Peyer's patch (tissue), 4 donors: ENCODE measurements around the gene UBE4B. TPM values are rescaled to one million over a fixed set of nuclear protein-coding genes. Genes with fewer than 3 reads are reported as not detected.
"Not testable (repeated sequence)": the region's sequence is repeated elsewhere in the genome, so short reads cannot be mapped to it uniquely, and the experiment has no call there.

Source experiments
- DNase-seq, 3 donors: peaks; one replicate each; pipeline ENCODE4 v3.0.0-alpha.2; 2017 to 2019
- H3K27ac ChIP-seq, 4 donors: fragments of 200-600 bp; sonication (generic); one replicate each; pipeline ENCODE4 v1.5.1; 2016 to 2019
- H3K27me3 ChIP-seq, 2 donors: fragments of 200-600 bp; sonication (generic); one replicate each; pipeline ENCODE4 v1.5.1; 2019
- H3K36me3 ChIP-seq, 3 donors: fragments of 200-600 bp; sonication (generic); one replicate each; pipeline ENCODE4 v1.5.1; 2016 to 2019
- H3K4me1 ChIP-seq, 4 donors: fragments of 200-600 bp; sonication (generic); one replicate each; pipeline ENCODE4 v1.5.1; 2016 to 2019
- H3K4me3 ChIP-seq, 4 donors: fragments of 200-600 bp; sonication (generic); 1 replicate in 3 of 4; 2 replicates in 1 of 4; pipeline ENCODE4 v1.5.1; 2016 to 2019; ENCODE audit warnings: mild to moderate bottlenecking in 1 of 4
- H3K9me3 ChIP-seq, 4 donors: fragments of 200-600 bp; sonication (generic); one replicate each; pipeline ENCODE4 v1.5.1; 2016 to 2019; ENCODE audit warnings: mild to moderate bottlenecking in 1 of 4
- POLR2A ChIP-seq, 2 donors: fragments of 450-650 bp; IDR thresholded peaks; one replicate each; pipeline ENCODE4 v1.5.1; 2017; ENCODE audit warnings: antibody characterized with exemption in 2 of 2, mild to moderate bottlenecking in 2 of 2, moderate library complexity in 2 of 2
- total RNA-seq, 4 donors: library from RNA; depleted of rRNA; stranded (reverse); fragments of >200 nt; gene quantifications; one replicate each; pipeline ENCODE4 v1.1.0, GENCODE V29; 2016
- TF ChIP-seq, protein P1 (sequence below), 6 experiments: fragments of 450-650 bp in 4 of 6; fragments of 200-600 bp in 2 of 6; sonication (generic) in 1 of 6; IDR thresholded peaks; one replicate each; pipeline ENCODE4 v1.5.1; 2017 to 2019; ENCODE audit warnings: antibody characterized with exemption in 6 of 6, mild to moderate bottlenecking in 3 of 6, moderate library complexity in 1 of 6

The UBE4B gene
- total RNA-seq, 4 donors from 2014 or later: 40.3 to 102 (median 67.8) TPM

GRCh38 chr1:9992910-9993309, 39.8 kb upstream of the UBE4B start:
- H3K4me3 ChIP-seq: no peak overlapping the region
- no peak for DNase-seq
- TF ChIP-seq, protein P1, sequence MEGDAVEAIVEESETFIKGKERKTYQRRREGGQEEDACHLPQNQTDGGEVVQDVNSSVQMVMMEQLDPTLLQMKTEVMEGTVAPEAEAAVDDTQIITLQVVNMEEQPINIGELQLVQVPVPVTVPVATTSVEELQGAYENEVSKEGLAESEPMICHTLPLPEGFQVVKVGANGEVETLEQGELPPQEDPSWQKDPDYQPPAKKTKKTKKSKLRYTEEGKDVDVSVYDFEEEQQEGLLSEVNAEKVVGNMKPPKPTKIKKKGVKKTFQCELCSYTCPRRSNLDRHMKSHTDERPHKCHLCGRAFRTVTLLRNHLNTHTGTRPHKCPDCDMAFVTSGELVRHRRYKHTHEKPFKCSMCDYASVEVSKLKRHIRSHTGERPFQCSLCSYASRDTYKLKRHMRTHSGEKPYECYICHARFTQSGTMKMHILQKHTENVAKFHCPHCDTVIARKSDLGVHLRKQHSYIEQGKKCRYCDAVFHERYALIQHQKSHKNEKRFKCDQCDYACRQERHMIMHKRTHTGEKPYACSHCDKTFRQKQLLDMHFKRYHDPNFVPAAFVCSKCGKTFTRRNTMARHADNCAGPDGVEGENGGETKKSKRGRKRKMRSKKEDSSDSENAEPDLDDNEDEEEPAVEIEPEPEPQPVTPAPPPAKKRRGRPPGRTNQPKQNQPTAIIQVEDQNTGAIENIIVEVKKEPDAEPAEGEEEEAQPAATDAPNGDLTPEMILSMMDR (IDR thresholded peaks at IDR 0.05): no peak
- no peak for TF ChIP-seq POLR2A (IDR thresholded peaks at IDR 0.05)

DNA sequence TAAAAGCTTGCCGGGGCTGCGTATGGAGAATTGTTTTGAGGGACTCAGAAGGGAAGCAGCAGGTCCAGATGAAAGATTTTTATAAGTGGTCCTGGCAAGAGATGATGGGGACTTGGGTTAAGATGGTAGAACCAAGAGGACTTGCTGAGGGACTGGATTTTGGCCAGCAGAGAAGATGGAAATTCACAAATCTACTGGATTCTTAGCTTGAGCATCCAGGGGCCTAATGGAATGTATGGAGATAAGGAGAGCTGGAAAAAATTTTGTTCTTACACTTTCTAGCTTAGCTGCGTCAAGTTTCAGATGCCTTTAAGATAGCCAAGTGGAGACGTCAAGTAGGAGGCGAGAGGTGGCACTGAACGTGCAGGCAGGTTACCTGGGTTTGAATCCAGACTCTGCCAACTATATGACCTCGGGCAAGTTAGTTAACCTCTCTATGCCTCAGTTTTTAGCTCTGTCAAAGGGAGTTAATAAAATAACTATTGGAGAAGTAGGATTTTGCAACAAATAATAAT, 39.1 kb upstream of the UBE4B start:
- H3K4me3 ChIP-seq: no peak overlapping the region
- DNase-seq: no peak
- H3K27ac ChIP-seq: no peak overlapping the region
- peaks cover 0 to 9% of the 10 kb centered on the region in 2 donors for H3K27me3 ChIP-seq
- peaks cover 0 to 15% (median 7%) of the 10 kb centered on the region in 4 donors for H3K4me1 ChIP-seq
- H3K36me3 ChIP-seq: no peaks in the 10 kb centered on the region
- TF ChIP-seq, protein P1 (IDR thresholded peaks at IDR 0.05): no peak
- TF ChIP-seq POLR2A (IDR thresholded peaks at IDR 0.05): no peak
- H3K9me3 ChIP-seq: no peaks in the 10 kb centered on the region

More at GRCh38 chr1:9992910-9993309, 39.8 kb upstream of the UBE4B start:
- Histone ChIP-seq H3K27ac (no peak overlapping the region), H3K27me3 (peaks cover 0 to 9% of the 10 kb centered on the region in 2 donors), H3K36me3 (no peaks in the 10 kb centered on the region), H3K4me1 (peaks cover 0 to 12% (median 7%) of the 10 kb centered on the region in 4 donors), H3K9me3 (no peaks in the 10 kb centered on the region)

GRCh38 chr1:9996624-9997582, 35.9 kb upstream of the UBE4B start, which contains the start of gene RBP7:
RBP7 (plus strand) TSS chr1:9997228; CDS start chr1:9997259, 31 bp downstream.
- Histone ChIP-seq H3K4me3 (peak within 1 kb of the TSS; percentile 28 to 63 (median 52)), H3K36me3 (no peaks in the 10 kb centered on the region), H3K27ac (peak within 1 kb of the TSS in 1 of 4 donors; percentile 9), H3K9me3 (no peaks in the 10 kb centered on the region), H3K27me3 (peaks cover 0 to 14% of the 10 kb centered on the region in 2 donors), H3K4me1 (peaks cover 0 to 15% (median 7%) of the 10 kb centered on the region in 4 donors)
- DNase-seq: peak in 2 of 3 donors; percentile 50 to 56
- TF ChIP-seq, protein P1 (IDR thresholded peaks at IDR 0.05): no peak
- no peak for TF ChIP-seq POLR2A (IDR thresholded peaks at IDR 0.05)

- Histone ChIP-seq H3K4me1 (peaks cover 0 to 15% (median 7%) of the 10 kb centered on the region in 4 donors), H3K27ac (no peak overlapping the region), H3K9me3 (no peaks in the 10 kb centered on the region), H3K36me3 (no peaks in the 10 kb centered on the region), H3K27me3 (peaks cover 0 to 14% of the 10 kb centered on the region in 2 donors), H3K4me3 (no peak overlapping the region)
- DNase-seq: no peak
- no peak for TF ChIP-seq POLR2A (IDR thresholded peaks at IDR 0.05)
- TF ChIP-seq, protein P1 (IDR thresholded peaks at IDR 0.05): no peak
These were observed 31.6 kb upstream of the UBE4B start for GRCh38 chr1:10001016-10001665.

- not testable (repeated sequence) for H3K4me1 ChIP-seq, H3K4me3 ChIP-seq, H3K9me3 ChIP-seq, H3K36me3 ChIP-seq, H3K27me3 ChIP-seq, H3K27ac ChIP-seq, DNase-seq
These were observed 27.5 kb upstream of the UBE4B start for GRCh38 chr1:10005248-10005647.
